GM10847 (cell line): ENCODE measurements around the gene RNF121.

ENCODE experiments used
- POLR2A ChIP-seq: IDR thresholded peaks from 2 replicates; pipeline ENCODE4 v1.6.1; 2011; ENCODE audit not compliant: insufficient read length; ENCODE audit errors: extremely low read depth

The RNF121 gene

DNA sequence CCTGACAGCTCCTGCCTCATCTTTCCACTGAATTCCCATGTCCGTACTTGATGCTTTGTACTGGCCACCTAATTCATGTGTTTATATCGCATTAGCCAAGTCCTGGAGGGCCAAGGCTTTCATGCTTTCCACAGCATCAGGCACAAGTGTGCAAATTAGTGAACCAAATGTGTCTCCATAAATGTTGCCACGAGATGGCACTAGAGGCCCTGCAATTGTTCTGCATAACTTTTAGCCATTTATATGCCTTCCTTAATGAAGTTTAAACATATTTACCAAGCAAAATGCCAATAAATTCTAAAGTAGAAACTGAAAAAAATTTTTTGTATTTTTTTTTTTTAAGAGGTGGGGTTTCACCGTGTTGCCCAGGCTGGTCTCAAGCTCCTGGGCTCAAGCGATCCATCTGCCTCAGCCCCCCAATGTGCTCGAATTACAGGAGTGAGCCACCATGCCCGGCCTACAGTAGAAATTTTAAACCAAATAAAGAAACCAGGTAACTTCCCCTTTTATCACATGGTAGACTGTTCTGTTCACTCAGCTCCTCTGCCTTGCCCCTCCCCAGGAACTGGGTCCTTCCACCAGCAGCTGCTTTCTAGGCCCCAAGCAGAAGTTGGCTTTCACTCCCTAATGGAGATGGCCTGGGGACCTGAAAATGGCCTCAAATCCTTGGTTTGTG, 49.0 kb downstream of the RNF121 start:
- TF ChIP-seq POLR2A: no peak

DNA sequence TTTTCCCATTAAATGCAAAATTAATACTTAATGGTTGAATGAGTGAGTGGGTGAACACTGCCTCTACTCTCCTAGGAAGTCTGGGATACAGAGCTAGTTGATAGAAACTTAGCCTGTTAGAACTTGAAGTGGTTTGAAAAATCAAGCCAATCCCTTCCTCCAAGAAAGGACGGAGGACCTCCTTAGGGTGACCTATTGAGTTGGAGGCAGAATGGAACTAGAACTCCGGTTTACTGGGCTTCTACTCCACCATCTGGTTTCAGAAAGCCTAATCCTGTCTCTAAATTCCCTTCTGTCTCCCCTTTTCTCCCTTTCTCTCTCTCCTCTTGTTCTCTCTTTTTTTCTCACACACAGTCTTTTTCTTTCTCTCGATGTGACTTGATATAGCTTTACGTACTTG, 50.2 kb downstream of the RNF121 start:
- no peak for TF ChIP-seq POLR2A

DNA sequence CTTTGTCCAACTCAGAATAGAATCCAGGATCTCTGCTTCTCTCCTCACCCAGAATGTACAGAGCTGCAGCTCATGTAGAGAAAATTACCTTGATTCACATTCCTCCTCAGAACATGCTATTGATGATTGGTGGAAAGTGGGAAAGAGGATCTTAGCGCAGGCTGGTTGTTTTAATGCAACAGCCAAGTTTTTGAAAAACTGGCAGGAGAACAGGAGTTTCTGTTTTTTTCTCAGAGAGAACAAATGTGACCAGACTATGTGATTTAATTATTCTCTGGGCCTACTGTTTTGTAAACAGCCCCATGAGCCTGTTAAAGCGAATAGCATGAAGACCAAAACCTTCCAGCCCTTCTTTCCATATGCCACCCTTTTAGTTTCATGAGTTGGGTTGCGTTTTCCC, 50.8 kb downstream of the RNF121 start:
- no peak for TF ChIP-seq POLR2A

DNA sequence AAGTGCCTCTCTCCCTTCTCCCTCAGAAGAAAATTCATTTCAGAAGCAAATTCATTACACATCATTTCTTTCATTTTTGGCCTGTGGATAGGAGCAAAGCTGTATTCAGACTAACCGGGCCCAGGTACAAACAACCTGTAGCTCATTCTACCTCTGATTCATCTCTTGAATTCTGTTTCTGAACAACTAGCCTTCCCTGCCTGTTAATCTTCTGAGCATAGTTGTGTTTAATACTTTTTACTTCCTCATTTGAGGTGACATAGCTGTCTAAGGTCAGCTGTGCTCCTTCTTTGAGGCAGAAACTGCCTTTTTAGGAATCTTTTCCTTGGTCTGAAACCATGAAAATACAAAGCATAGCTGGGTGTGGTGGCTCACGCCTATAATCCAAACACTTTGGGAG, 57.3 kb downstream of the RNF121 start:
- no peak for TF ChIP-seq POLR2A

DNA sequence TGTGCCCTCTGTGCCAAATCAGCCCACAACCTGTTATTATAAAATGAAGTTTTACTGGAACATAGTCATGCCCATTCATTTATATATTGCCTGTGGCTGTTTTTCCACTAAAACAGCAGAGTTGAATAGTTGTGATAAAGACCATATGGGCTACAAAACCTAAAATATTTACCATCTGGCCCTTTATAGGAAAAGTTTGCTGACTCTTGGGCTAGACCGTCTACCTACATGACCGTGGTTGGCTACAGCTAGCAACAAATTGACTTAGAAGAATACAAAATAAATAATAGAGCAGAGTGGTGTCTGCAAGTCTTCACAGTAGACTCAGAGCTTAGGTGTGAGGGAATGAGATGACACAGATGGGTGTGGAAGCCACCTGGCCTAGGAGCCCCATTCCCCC, 58.7 kb downstream of the RNF121 start:
- no peak for TF ChIP-seq POLR2A

DNA sequence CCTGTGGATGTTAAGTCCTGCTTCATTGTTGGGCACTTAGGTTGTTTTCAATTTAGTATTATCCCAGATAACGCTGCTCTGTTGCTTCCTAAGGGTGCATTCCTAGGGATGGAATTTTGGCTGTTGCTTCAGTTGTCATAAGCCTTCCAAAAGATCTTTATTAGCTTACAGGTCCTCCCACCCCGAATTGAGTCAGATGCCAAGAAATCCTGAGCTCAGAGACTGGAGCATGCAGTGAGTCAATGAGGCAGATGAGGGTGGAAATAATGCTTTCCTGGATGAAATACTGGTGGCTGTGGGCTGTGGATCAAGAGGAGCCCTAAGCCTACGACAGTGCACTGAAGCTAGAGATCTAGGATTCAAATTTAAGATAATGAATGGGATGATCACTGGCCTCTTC, 59.2 kb downstream of the RNF121 start:
- no peak for TF ChIP-seq POLR2A

DNA sequence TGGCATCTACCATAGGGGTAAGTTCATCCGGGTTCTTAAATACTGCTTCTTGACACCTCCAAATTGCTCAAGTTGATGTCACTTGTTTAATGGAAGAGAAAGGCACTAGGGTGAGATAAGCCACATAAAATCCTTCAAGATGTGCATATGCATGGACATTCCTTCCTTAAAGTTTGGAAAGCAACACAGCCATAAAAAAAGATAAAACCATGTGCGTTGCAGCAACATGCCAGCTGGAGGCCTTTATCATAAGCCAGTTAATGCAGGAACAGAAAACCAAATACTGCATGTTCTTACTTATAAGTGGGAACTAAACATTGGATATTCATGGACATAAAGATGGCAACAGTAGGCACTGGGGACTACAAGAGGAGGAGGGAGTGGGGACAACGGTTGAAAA, 61.9 kb downstream of the RNF121 start:
- TF ChIP-seq POLR2A: no peak

DNA sequence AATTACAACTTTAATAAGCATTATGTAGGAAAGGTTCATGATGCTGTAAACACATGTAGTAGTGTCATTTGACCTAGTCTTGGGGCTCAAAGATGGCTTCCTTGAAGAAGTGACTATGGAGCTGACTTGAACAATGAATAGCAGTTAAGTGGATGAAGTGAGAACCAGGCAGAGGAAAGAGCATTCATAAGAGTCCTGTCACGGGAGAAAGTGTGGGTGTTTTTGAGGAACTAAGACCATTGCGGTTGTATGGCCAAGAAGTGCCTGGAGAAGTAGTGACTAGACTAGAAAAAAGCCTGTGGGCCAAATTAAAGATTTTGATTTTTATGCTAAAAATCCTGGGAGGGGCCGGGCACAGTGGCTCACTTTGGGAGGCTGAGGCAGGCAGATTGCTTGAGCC, 62.6 kb downstream of the RNF121 start:
- TF ChIP-seq POLR2A: no peak

DNA sequence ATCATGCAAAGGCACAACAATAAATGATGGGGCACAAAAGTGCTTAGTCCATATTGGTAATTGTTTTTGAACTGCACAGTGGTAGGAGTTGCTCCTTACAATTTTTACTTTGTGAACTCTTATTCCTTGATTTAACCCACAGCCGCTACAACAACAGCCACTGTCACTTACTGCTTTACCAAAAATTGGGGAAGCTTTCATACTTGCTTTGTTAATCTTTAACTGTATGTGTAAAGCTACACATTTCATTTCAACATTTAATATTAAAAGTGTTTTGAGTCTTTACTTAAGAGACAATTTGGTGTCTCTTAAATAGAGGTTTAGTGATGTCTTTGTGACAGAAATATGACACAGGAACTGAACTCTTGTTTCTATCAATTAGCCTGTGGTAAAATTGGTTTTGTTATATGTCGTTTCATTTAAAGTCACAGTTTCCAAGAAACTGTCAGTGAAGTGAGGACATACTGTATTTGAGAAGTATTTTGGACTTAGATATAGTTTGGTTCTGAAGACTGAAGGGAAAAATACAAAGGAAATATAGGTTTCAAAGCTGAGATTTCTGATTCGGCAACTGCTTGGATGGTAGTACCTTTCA, 63.4 kb downstream of the RNF121 start:
- no peak for TF ChIP-seq POLR2A

DNA sequence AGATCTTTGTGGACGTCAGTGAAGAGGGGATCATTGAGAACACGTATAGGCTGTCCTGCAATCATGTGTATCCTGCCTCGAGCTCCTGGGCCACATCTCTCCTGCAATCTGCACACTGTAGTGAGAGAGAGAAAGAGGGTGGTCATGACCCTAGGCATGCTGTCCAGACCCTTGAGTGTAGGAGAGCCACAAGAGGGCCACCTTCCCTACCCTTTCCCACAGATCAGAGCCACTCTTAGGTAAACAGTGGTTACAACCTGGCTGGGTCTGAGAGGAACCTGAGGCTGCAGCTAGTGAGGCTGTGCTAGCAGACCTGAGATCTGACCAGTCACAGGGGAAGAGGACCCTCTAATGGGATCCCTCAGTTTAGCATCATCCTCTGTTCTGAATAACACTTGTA, 65.9 kb downstream of the RNF121 start:
- no peak for TF ChIP-seq POLR2A

DNA sequence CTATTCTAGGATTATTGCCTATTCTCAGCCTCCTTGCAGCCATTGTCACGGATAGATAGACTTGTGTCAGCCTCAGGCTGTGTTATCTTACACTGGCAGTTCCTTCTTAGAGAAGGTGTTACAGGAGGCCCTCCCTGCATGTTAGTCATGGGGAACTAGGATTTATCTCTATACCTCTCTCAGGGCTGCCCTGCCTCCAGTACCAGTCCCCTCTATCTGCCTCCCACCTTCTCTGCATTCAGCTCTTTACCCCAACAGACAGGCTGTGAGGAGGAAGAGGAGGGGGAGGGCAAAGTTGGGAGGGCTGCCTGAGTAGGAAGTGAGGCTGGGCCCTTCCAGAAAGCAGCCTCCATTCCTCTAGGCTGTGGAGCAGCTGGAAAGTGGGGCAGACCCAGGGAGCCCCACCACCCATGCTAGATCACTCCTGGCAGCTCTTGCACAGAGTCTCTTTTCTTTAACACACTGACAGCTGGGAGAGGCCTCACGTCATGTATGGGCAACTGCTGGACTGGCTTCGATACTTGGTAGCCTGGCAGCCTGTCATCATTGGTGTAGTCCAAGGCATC, 67.0 kb downstream of the RNF121 start:
- TF ChIP-seq POLR2A: no peak

DNA sequence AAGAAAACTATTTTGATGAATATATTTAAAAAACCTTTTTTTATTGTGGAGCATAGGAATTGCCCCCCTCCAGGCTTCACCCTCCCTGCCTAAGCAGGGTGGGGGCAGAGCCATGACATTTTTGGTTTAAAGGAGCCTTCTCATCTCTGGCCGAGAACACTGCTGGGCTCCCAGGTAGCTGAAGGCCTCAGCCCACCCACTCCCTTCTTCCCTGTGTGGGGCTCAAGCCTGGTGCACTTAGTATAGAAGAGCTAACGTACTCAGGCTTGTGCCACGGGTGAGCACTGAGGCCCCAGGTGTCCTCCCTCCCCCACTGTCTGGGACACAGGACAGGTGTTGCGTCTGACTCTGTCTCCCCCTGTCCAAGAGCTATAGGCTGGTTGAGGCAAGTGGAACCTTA, 67.7 kb downstream of the RNF121 start:
- TF ChIP-seq POLR2A: no peak

DNA sequence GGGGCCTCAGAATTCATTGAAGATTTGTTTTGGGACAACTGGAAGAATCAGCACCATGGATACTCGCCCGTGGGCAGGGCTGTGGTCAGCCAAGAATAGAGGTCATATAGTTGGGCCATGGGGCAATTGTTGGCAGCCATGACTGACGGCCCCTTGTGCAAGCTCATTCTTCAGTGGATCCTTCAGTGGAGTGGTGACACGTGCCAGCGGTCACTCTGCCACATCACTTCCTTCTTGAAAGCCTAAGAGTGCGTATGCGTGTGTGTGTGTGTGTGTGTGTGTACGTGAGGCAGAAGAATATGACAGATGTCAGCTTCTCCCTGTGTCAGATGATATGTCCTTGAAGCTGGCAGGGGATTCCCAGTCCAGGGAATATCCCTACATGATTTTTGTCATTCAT, 68.1 kb downstream of the RNF121 start:
- no peak for TF ChIP-seq POLR2A

DNA sequence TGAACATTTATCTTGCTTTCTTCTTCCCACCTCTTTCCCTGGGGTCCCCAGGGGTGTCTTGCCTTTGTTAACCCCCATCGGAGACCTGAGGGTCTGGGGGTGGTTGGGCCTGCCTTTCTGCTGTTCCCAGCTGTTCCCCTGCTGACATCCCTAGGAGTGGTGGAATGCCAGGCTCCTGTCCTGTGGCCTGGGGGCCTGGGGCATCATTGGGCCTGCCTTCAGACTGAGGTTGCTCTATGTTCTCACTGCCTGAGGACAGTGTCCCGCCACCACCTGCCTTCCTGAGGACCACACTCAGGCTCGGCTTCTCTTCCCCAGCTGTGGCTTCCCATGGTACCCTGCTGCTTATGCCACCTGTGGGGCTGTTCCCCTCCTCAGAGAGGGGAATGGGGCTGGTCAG, 68.7 kb downstream of the RNF121 start:
- no peak for TF ChIP-seq POLR2A

DNA sequence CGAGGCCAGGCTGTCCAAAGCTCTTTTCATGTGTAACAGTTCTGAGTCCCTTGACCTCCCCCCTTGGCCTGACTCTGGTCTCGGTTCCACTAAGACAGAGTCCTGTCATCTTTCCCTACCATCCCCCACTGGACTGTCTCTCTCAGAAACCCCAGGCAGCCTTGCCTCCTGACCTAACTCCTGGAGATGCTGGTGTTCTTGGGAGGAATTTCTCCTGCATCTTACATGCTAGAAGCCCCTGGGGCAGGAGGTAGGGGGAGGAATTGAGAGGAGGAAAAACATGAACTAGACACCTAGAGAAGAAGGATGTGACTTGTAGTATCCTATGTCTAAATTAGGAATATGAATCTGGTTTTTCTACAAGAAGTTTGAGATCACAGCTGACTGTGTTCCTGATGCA, 69.2 kb downstream of the RNF121 start:
- TF ChIP-seq POLR2A: no peak

DNA sequence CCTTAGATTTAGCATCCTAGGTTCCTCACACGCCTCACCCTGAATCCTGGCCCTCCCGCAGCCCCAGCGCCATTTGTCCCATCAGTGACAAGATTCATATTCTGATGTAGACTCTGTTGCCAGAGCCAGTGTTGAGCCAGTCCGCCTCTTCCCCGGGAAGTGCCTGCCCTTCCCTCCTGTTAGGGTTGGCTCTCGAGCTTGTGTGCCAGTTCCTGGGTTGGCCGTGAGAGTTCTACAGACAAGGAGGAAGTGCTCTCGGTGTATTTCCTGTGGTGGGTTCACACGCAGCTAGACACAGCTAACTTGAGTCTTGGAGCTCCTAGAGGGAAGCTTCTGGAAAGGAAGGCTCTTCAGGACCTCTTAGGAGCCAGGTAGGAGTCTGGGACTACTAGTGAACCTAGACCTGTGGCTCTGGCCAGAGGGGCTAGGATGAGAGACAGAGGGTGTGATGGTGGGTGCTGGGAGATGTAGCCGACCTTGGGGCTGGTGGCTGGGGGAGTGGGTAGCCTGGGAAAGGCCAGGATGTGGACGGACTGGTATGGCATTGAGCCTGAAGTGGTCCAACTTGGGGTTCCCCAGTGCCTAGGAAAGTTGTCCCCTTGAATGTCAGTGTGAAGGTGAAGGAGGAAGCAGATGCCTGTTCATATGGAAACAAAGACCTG, 69.9 kb downstream of the RNF121 start, which contains the start of gene IL18BP:
Gene IL18BP (plus strand): TSS at position 261 of the 662 bp plus-strand sequence. CDS start 1,076 bp downstream, outside the sequence.
- no peak for TF ChIP-seq POLR2A
